A172 (cell line): ENCODE measurements around the gene SFN. TPM values are rescaled to one million over a fixed set of nuclear protein-coding genes. Genes with fewer than 3 reads are reported as not detected.
A peak's percentile ranks its signal among the peaks of the same experiment; 100 is the strongest.
"Not testable (repeated sequence)": the region's sequence is repeated elsewhere in the genome, so short reads cannot be mapped to it uniquely, and the experiment has no call there.

Source experiments
- DNase-seq: peaks from one replicate; pipeline ENCODE4 v3.0.0-alpha.2; 2015; ENCODE audit warnings: low spot score
- total RNA-seq: library from RNA; depleted of rRNA; stranded (reverse); fragments of >200 nt; shearing (Covaris generic); gene quantifications from 2 replicates; pipeline ENCODE4 v1.2.3, GENCODE V29; 2014

The SFN gene
- total RNA-seq, 1 experiment from 2014 or later: 20.6 TPM

DNA sequence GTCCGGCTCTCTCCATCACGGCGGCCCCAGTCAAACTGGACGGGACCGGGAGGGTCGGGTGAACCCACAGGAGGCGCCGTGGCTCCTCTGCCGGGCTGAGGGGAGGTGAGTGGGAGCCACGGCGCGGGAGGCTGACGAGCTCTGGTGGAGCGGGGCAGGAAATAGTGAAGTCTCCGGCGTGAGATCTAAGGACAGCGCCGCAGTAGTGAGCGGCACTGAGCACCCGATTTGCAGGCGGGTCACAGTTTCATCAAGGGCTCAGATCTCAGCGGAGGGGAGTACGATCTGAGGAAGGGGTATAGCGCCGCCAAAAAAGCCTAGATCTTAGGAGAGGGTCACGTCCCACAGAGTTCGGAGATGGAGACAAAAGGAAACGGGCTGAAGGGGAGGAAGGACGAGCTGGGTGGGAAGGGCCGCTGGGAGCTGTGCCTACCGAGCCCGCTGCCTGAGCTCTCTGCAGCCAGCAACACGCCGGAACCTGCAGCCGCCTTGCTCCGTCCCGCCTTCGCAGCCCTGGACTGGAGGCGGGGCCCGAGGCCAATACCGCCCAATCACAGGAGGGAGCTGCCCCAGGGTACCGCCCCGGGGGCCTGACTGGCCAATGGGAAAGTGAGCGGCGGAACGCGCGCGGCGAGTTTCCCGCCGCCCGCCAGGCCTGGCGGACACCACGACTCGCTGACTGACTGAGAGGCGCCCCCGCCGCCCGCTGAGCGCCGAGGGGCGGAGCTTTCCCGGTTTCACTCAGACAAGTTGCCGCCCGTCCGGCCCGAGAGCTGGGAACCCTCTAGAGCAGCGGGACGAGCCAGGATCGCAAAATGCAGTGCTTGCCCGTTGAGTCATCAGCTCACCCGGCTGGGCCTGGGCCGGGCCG, 1.9 kb downstream of the SFN start:
- DNase-seq: peak; percentile 92

DNA sequence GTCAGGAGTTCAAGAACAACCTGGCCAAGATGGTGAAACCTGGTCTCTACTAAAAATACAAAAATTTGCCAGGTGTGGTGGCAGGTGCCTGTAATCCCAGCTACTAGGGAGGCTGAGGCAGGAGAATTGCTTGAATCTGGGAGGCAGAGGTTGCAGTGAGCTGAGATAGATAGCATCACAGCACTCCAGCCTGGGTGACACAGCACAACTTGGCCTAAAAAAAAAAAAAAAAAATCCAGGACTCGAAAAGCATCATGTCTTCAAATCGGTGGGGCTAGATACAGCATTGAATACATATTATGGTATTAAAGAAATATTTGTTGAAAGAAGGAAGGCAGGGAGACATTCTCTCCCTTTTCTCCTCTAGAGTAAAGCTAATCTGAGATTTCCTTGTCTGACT, 10.1 kb downstream of the SFN start:
- not testable (repeated sequence) for DNase-seq

DNA sequence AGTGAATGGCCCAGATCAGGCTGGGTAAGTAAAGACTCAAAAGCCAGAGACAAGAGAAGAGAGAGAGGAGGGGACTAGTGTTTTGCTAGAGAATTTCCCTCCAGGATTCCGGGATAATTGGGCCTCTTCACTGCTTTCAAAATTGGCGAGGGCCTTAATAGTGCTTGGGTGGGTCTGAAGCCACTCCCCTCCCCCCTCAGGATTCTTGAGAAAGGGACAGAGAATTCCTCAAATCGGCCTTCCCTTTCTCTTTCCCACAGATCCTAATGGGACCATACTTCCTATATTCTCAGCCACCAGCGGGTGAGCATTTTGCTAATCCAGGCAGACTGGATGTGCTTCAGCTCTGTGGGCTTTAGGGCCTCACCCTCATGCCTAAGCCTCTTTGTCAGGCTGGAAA, 11.9 kb downstream of the SFN start:
- no peak for DNase-seq

- no peak for DNase-seq
Observed at GRCh38 chr1:26877326-26877725, 14.4 kb downstream of the SFN start.

DNA sequence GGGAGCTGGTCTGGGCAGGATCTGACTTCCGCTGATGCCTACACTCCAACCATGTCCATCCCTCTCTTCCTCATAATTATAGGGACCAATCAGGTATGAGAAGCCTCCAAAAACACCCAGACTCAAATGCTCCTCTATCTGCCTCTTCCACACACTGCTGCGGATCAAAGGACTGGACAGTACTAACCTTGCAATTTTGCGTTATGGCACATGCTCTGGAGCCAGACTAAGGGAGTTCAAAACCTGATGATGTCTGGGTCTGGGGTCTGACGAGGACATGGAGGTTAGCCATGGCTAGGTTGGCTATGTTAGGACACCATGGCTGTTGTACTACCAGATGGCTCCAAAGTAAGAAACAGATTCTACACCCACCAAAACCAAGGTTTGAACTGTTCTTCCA, 16.8 kb downstream of the SFN start:
- DNase-seq: no peak

DNA sequence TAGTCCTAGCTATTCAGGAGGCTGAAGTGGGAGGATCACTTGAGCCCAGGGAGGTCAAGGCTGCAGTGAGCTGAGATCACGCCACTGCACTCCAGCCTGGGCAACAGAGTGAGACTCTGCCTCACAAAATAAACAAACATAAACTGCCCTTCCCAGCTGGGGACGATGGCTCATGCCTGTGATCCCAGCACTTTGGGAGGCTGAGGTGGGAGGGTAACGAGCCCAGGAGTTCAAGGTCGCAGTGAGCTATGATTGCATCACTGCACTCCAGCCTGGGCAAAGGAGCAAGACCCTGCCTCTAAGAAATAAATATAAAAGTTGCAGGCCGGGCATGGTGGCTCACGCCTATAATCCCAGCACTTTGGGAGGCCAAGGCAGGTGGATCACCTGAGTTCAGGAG, 18.7 kb downstream of the SFN start:
- not testable (repeated sequence) for DNase-seq

DNA sequence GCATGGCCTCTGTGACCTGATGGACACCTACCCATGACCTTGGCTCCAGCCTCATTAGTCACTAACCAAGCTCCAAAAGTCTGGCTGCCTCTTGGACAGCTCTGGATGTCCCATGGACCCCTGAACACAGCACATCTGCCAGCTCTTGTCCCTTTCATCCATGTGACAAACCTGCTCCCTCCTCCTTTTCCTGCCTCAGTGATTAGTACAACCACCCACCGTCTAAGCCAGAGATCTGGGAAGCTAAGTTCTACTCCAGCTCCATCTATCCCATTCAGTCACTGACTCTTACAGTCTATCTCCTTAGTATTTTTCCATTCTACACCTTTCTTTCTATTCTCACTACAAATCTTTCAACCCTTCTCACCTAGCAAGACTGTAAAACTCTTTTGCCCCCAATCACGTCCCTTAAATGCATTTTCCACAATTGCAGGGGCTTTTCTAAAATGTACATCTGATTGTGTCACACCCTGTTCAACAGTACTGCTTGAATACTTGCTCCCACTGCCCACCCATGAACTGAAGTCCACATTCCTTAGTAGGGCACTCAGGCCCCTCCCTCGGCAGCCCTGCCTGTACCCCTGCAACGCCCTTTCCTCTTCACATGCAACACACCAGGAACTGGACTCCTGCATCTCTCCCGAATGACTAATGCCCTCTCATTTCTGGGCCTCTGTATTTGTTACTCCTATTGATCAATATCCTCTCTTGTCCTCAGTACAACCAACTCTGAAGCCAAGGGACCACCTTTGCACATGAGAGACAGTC, 19.9 kb downstream of the SFN start:
- no peak for DNase-seq

GRCh38 chr1:26887125-26887524, 24.2 kb downstream of the SFN start:
- peak; percentile 24 for DNase-seq

GRCh38 chr1:26888231-26888630, 25.3 kb downstream of the SFN start:
- no peak for DNase-seq

DNA sequence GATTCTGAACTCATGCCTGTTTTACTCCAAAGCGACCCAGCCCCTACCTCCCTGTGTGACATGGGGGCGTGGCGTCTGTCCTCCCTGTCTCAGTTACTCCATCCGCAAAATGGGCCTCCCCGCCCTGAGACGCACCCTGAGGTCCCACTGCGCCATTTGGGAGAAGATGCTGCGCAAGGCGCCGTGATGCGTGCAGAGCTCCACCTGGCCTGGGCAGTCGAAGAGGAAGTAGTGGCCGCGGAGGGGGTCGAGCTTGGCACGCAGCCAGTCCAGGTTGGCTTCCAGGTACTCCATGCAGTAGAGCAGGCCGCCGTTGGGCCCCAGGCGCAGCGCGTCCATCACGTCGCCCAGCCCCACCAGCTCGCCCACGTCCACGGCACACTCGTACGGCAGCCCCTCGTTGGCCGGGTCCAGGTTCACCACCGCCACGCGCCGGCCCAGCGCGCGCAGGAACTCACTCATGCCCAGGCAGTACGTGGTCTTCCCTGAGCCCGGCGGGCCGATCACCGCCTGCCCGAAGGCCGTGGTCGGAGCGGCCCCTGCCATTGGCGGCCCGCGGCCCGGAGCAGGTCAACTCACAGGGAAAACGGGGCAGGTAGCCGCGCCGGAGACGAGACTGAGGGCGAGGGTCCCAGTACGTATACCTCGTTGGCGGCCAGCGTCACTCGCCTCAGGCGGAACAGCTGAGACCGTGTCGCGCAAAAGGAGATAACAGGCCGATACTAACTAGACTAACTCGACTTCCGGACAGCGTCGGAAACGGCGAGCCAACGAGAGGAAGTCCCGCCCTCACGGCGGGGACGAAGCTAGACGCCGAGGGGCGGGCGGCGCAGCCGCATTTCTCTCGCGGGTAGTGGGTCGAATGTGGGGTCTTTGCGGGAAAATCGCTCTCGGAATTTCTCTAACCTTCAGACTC, 26.9 kb downstream of the SFN start, which contains the start of gene GPN2:
TSS of gene GPN2 (minus strand) at position 733 of the 916 bp plus-strand sequence. CDS start at position 546, 187 bp downstream.
- DNase-seq: peak; percentile 46

- DNase-seq: no peak
Observed at GRCh38 chr1:26890467-26890796, 27.5 kb downstream of the SFN start.

GRCh38 chr1:26894263-26894662, 31.3 kb downstream of the SFN start:
- DNase-seq: no peak

DNA sequence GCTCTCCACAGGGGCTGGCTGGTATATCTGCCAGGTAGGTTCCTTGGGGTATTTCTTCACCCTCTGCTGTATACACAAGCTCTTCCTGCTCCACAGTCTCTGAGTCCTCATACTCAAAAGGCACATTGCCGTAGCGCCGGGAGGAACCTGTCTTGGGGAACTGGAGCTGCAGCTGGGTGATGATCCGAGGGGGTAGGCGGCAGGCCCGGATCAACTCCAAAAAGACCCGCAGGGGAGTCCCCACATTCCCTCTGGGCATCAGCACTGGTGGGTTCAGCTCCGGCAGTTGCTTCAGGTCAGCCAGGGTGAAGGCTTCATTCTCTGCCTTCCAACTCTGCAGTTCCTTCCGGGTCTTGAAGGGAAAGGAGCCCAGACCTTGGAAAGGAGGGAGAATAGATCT, 34.4 kb downstream of the SFN start:
- no peak for DNase-seq

GRCh38 chr1:26900001-26900814, 37.3 kb downstream of the SFN start, which contains the start of gene GPATCH3:
TSS of gene GPATCH3 (minus strand) at chr1:26900467. CDS start at chr1:26900442, 25 bp downstream.
- peak; percentile 81 for DNase-seq

- no peak for DNase-seq
Observed at GRCh38 chr1:26900815-26901511, 38.0 kb downstream of the SFN start.

GRCh38 chr1:26907071-26907917, 44.3 kb downstream of the SFN start:
- DNase-seq: peak; percentile 92

DNA sequence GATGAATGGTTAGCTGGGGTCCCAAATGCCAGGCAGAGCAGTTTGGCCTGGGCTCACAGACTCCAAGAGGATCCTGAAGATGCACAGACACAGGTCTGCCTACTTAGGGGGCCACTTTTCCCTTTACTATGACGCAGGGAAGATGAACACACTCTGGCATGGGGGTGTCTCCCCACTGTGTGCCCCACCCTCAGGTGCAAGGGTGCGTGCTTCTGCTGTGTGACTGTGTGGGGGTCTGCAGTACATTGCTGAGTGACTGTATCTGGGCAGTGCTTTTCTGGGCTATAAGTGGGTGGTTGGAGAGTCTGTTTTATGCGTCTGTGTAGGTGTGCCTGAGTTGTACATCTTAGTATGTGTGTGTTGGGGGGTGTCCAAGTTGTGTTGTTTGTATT, 47.0 kb downstream of the SFN start:
- no peak for DNase-seq

- DNase-seq: no peak
Observed at GRCh38 chr1:26910343-26911160, 47.6 kb downstream of the SFN start.
